OCI-LY1 (cell line): Measurements from ENCODE around the gene ERGIC2.

Experiments
- H2AFZ ChIP-seq: fragments of 200-600 bp; sonication (generic), shearing (Covaris generic); 2 replicates; pipeline ENCODE4 v1.6.0; 2014; ENCODE audit warnings: antibody characterized with exemption, mild to moderate bottlenecking, low read length
- H3F3A ChIP-seq: fragments of 200-600 bp; sonication (generic), shearing (Covaris generic); 2 replicates; pipeline ENCODE4 v1.6.0; 2014; ENCODE audit warnings: mild to moderate bottlenecking, antibody characterized with exemption, low read length, moderate library complexity; ENCODE audit not compliant: insufficient read depth
- H3K27ac ChIP-seq: fragments of 200-600 bp; sonication (generic); 2 replicates; pipeline ENCODE4 v1.5.1; 2014; ENCODE audit warnings: low read length, mixed run types, mild to moderate bottlenecking, low read depth; ENCODE audit not compliant: poor library complexity, severe bottlenecking
- H3K27me3 ChIP-seq: fragments of 200-600 bp; sonication (generic); 2 replicates; pipeline ENCODE4 v1.6.0; 2014; ENCODE audit warnings: antibody characterized with exemption, mild to moderate bottlenecking, low read length, moderate library complexity; ENCODE audit not compliant: insufficient read depth
- H3K36me3 ChIP-seq: fragments of 200-600 bp; sonication (generic); 2 replicates; pipeline ENCODE4 v1.6.1; 2014; ENCODE audit warnings: mild to moderate bottlenecking, antibody characterized with exemption, low read length, moderate library complexity, mixed read lengths; ENCODE audit not compliant: insufficient read depth
- H3K4me1 ChIP-seq: fragments of 200-600 bp; sonication (generic); 2 replicates; pipeline ENCODE4 v1.5.1; 2014; ENCODE audit warnings: mild to moderate bottlenecking, low read length, moderate library complexity; ENCODE audit not compliant: insufficient read depth, severe bottlenecking
- H3K4me2 ChIP-seq: fragments of 200-600 bp; sonication (generic), shearing (Covaris generic); 2 replicates; pipeline ENCODE4 v1.6.1; 2014; ENCODE audit warnings: low read length
- H3K4me3 ChIP-seq: fragments of 200-600 bp; sonication (generic); 2 replicates; pipeline ENCODE4 v1.5.1; 2014; ENCODE audit warnings: low read length, low read depth, mild to moderate bottlenecking, mixed read lengths; ENCODE audit not compliant: poor library complexity, severe bottlenecking
- H3K79me2 ChIP-seq: fragments of 200-600 bp; shearing (Covaris generic); 2 replicates; pipeline ENCODE4 v1.6.1; 2016; ENCODE audit warnings: mixed run types, low read length, mixed read lengths; ENCODE audit not compliant: insufficient read depth
- H3K9ac ChIP-seq: fragments of 200-600 bp; sonication (generic), shearing (Covaris generic); 2 replicates; pipeline ENCODE4 v1.6.1; 2014; ENCODE audit warnings: mild to moderate bottlenecking, low read length, mixed read lengths
- H3K9me2 ChIP-seq: fragments of 200-600 bp; sonication (generic), shearing (Covaris generic); 2 replicates; pipeline ENCODE4 v1.6.1; 2014; ENCODE audit warnings: low read depth, mild to moderate bottlenecking, low read length, mixed read lengths
- H3K9me3 ChIP-seq: fragments of 200-600 bp; shearing (Covaris generic); 2 replicates; pipeline ENCODE4 v1.6.1; 2014; ENCODE audit warnings: low read length, mixed read lengths
- H4K20me1 ChIP-seq: fragments of 200-600 bp; sonication (generic), shearing (Covaris generic); 2 replicates; pipeline ENCODE4 v1.6.0; 2016; ENCODE audit warnings: mild to moderate bottlenecking, low read length; ENCODE audit not compliant: insufficient read depth
- CTCF ChIP-seq: fragments of 200-600 bp; sonication (generic), shearing (Covaris generic); IDR thresholded peaks from 2 replicates; pipeline ENCODE4 v1.5.1; 2017; ENCODE audit warnings: mild to moderate bottlenecking, antibody characterized with exemption, low read length, moderate library complexity, mixed read lengths
- EZH2 ChIP-seq: fragments of 200-600 bp; sonication (generic), shearing (Covaris generic); IDR thresholded peaks from 2 replicates; pipeline ENCODE4 v1.8.0; 2017; ENCODE audit warnings: borderline replicate concordance, mixed run types, mild to moderate bottlenecking, antibody characterized with exemption, low read length, moderate library complexity, mixed read lengths

The ERGIC2 gene

GRCh38 chr12:29329411-29329810 is 51.6 kb downstream of the ERGIC2 start:
- Histone ChIP-seq H3K27me3 (no peaks in the 10 kb centered on the region), H3K27ac (no peak overlapping the region), H2AFZ (no peak overlapping the region), H3K9me2 (no peaks in the 10 kb centered on the region), H3K36me3 (no peaks in the 10 kb centered on the region), H4K20me1 (no peaks in the 10 kb centered on the region), H3K4me3 (no peak overlapping the region), H3K4me1 (no peaks in the 10 kb centered on the region), H3K4me2 (no peak overlapping the region), H3F3A (no peaks in the 10 kb centered on the region), H3K9me3 (no peaks in the 10 kb centered on the region), H3K9ac (no peak overlapping the region), H3K79me2 (no peaks in the 10 kb centered on the region)
- no peak for TF ChIP-seq EZH2
- TF ChIP-seq CTCF: no peak

DNA sequence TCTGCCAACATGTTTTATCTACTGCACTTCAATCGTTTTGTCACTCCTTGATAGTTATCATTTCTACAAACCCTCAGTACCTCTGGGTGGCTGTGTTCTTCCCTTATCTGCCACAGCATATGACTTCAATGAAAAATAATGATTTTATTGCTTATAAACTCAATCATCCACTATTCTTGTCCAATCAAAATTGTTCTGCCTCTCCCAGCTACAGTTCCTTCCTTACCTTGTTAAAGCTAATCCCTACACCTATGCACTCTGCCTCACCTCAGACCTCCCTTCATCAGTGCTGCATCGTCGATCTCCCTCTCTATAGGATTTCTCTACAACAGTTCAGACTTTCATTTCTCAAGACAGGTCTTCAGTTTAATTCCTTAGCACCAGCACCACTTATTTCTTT is 58.8 kb downstream of the ERGIC2 start:
- no peak for TF ChIP-seq CTCF
- no peak for TF ChIP-seq EZH2

GRCh38 chr12:29320295-29321085 is 60.5 kb downstream of the ERGIC2 start:
- no peaks in the 10 kb centered on the region for H3K27me3 ChIP-seq
- H3K4me2 ChIP-seq: no peak overlapping the region
- no peak overlapping the region for H3K9ac ChIP-seq
- H3K79me2 ChIP-seq: no peaks in the 10 kb centered on the region
- TF ChIP-seq EZH2 (no peak), CTCF (no peak)
- H3K4me3 ChIP-seq: no peak overlapping the region
- H3K36me3 ChIP-seq: no peaks in the 10 kb centered on the region
- no peak overlapping the region for H2AFZ ChIP-seq
- H3K27ac ChIP-seq: no peak overlapping the region
- no peaks in the 10 kb centered on the region for H3K4me1 ChIP-seq
- H3K9me2 ChIP-seq: no peaks in the 10 kb centered on the region
- no peaks in the 10 kb centered on the region for H4K20me1 ChIP-seq
- H3K9me3 ChIP-seq: no peaks in the 10 kb centered on the region
- H3F3A ChIP-seq: no peaks in the 10 kb centered on the region

More for the DNA sequence above, 58.8 kb downstream of the ERGIC2 start:
- Histone ChIP-seq H3K36me3 (no peaks in the 10 kb centered on the region), H3K27ac (no peak overlapping the region), H3K9me2 (no peaks in the 10 kb centered on the region), H3K9me3 (no peaks in the 10 kb centered on the region), H3F3A (no peaks in the 10 kb centered on the region), H3K79me2 (no peaks in the 10 kb centered on the region), H3K9ac (no peak overlapping the region), H3K4me2 (no peak overlapping the region), H3K27me3 (no peaks in the 10 kb centered on the region), H2AFZ (no peak overlapping the region), H4K20me1 (no peaks in the 10 kb centered on the region), H3K4me3 (no peak overlapping the region), H3K4me1 (no peaks in the 10 kb centered on the region)
